SKM-1 (cell line): ENCODE measurements around the gene ZMPSTE24.
"Not testable (repeated sequence)": the region's sequence is repeated elsewhere in the genome, so short reads cannot be mapped to it uniquely, and the experiment has no call there.

ENCODE experiments used
- DNase-seq: peaks from one replicate; lab custom pipeline; 2025; ENCODE audit not compliant: unreplicated experiment; lab: John Stamatoyannopoulos, UW

The ZMPSTE24 gene

GRCh38 chr1:40257688-40258444 lies at the start of gene ZMPSTE24:
Gene ZMPSTE24 (plus strand): TSS chr1:40258236. CDS start chr1:40258272, 36 bp downstream.
- DNase-seq, result peak; percentile 96

- no peak for DNase-seq
Observed at GRCh38 chr1:40210511-40211204, 47.4 kb upstream of the ZMPSTE24 start.

- DNase-seq, result no peak
Observed at GRCh38 chr1:40218333-40218732, 39.7 kb upstream of the ZMPSTE24 start.

GRCh38 chr1:40221471-40221905 lies 36.5 kb upstream of the ZMPSTE24 start:
- not testable (repeated sequence) for DNase-seq

GRCh38 chr1:40221977-40222772 lies 35.9 kb upstream of the ZMPSTE24 start:
- no peak for DNase-seq

GRCh38 chr1:40224040-40224439 lies 34.0 kb upstream of the ZMPSTE24 start:
- DNase-seq, result no peak

- DNase-seq, result no peak
Observed at GRCh38 chr1:40226192-40226591, 31.8 kb upstream of the ZMPSTE24 start.

- DNase-seq, result no peak
Observed at GRCh38 chr1:40232444-40232843, 25.6 kb upstream of the ZMPSTE24 start.

- no peak for DNase-seq
Observed at GRCh38 chr1:40239626-40240025, 18.4 kb upstream of the ZMPSTE24 start.

- no peak for DNase-seq
Observed at GRCh38 chr1:40240390-40240789, 17.6 kb upstream of the ZMPSTE24 start.

- no peak for DNase-seq
Observed at GRCh38 chr1:40241362-40241761, 16.7 kb upstream of the ZMPSTE24 start.

- no peak for DNase-seq
Observed at GRCh38 chr1:40243351-40243750, 14.7 kb upstream of the ZMPSTE24 start.

- no peak for DNase-seq
Observed at GRCh38 chr1:40244138-40244744, 13.8 kb upstream of the ZMPSTE24 start.

- no peak for DNase-seq
Observed at GRCh38 chr1:40245686-40246085, 12.3 kb upstream of the ZMPSTE24 start.

- no peak for DNase-seq
Observed at GRCh38 chr1:40247655-40248054, 10.4 kb upstream of the ZMPSTE24 start, which contains the start of gene TMCO2. Gene TMCO2 (plus strand): TSS chr1:40247937. CDS start chr1:40247994, 57 bp downstream.

GRCh38 chr1:40248412-40248811 lies 9.6 kb upstream of the ZMPSTE24 start:
- no peak for DNase-seq

GRCh38 chr1:40251456-40251855 lies 6.6 kb upstream of the ZMPSTE24 start:
- DNase-seq, result no peak

GRCh38 chr1:40252601-40253000 lies 5.4 kb upstream of the ZMPSTE24 start:
- no peak for DNase-seq

GRCh38 chr1:40255231-40255630 lies 2.8 kb upstream of the ZMPSTE24 start:
- no peak for DNase-seq

- no peak for DNase-seq
Observed at GRCh38 chr1:40256401-40257084, 1.5 kb upstream of the ZMPSTE24 start.

- DNase-seq, result no peak
Observed at GRCh38 chr1:40257313-40257687, 736 bp upstream of the ZMPSTE24 start.
